Neural cell (in vitro differentiated cells): Measurements from ENCODE around the gene MYADML2. TPM values are rescaled to one million over a fixed set of nuclear protein-coding genes. Genes with fewer than 3 reads are reported as not detected.

ENCODE experiments used
- H2AFZ ChIP-seq: fragments of 200-600, 300-800 bp; sonication (generic), shearing (Covaris generic); 2 replicates; pipeline ENCODE4 v1.6.0; 2014; ENCODE audit warnings: low read depth, mild to moderate bottlenecking, antibody characterized with exemption, low read length, moderate library complexity
- H3F3A ChIP-seq: fragments of 200-600 bp; shearing (Covaris generic); 2 replicates; pipeline ENCODE4 v1.6.1; 2016; ENCODE audit warnings: mild to moderate bottlenecking, moderate library complexity, mixed read lengths, antibody characterized with exemption, low read length; ENCODE audit not compliant: insufficient read depth, poor library complexity, severe bottlenecking
- H3K27ac ChIP-seq: fragments of 200-600, 300-800 bp; sonication (generic), shearing (Covaris generic); 2 replicates; pipeline ENCODE4 v1.5.1; 2014; ENCODE audit warnings: mild to moderate bottlenecking, low read length, moderate library complexity
- H3K27me3 ChIP-seq: fragments of 300-800, 200-600 bp; sonication (generic), shearing (Covaris generic); 2 replicates; pipeline ENCODE4 v1.6.0; 2014; ENCODE audit warnings: mild to moderate bottlenecking, low read depth, low read length, moderate library complexity; ENCODE audit not compliant: insufficient read depth
- H3K36me3 ChIP-seq: fragments of 300-800, 200-600 bp; sonication (generic), shearing (Covaris generic); 2 replicates; pipeline ENCODE4 v1.5.1; 2014; ENCODE audit warnings: mild to moderate bottlenecking, antibody characterized with exemption, low read length, moderate library complexity; ENCODE audit not compliant: insufficient read depth
- H3K4me2 ChIP-seq: fragments of 300-800, 200-600 bp; sonication (generic), shearing (Covaris generic); 2 replicates; pipeline ENCODE4 v1.6.0; 2014; ENCODE audit warnings: mild to moderate bottlenecking, low read length
- H3K4me3 ChIP-seq: fragments of 300-800, 200-600 bp; sonication (generic), shearing (Covaris generic); 2 replicates; pipeline ENCODE4 v1.5.1; 2014; ENCODE audit warnings: mild to moderate bottlenecking, low read length, moderate library complexity
- H3K79me2 ChIP-seq: fragments of 200-600 bp; shearing (Covaris generic); replicated peaks from 2 replicates; pipeline ENCODE4 v1.6.0; 2014; ENCODE audit warnings: mild to moderate bottlenecking, low read length, moderate library complexity; ENCODE audit not compliant: insufficient read depth
- H3K9ac ChIP-seq: fragments of 300-800, 200-600 bp; sonication (generic), shearing (Covaris generic); 2 replicates; pipeline ENCODE4 v1.6.1; 2016; ENCODE audit warnings: mild to moderate bottlenecking, low read length, mixed read lengths
- H3K9me2 ChIP-seq: fragments of 200-600 bp; shearing (Covaris generic); 2 replicates; pipeline ENCODE4 v1.6.1; 2016; ENCODE audit warnings: mild to moderate bottlenecking, low read length, mixed read lengths; ENCODE audit not compliant: insufficient read depth
- H3K9me3 ChIP-seq: fragments of 200-600, 300-800 bp; sonication (generic), shearing (Covaris generic); 2 replicates; pipeline ENCODE4 v1.6.1; 2016; ENCODE audit warnings: mild to moderate bottlenecking, mixed run types, low read length, moderate library complexity, mixed read lengths
- H4K20me1 ChIP-seq: fragments of 200-600 bp; shearing (Covaris generic); 2 replicates; pipeline ENCODE4 v1.6.1; 2016; ENCODE audit warnings: mild to moderate bottlenecking, mixed run types; ENCODE audit not compliant: insufficient read depth
- EP300 ChIP-seq: fragments of 450-650 bp; conservative IDR thresholded peaks from 2 replicates; pipeline ENCODE4 v1.6.1; 2014; ENCODE audit warnings: antibody characterized with exemption, mild to moderate bottlenecking, moderate library complexity; ENCODE audit not compliant: poor library complexity, severe bottlenecking
- EZH2 ChIP-seq: fragments of 200-600, 300-800 bp; shearing (Covaris generic), sonication (generic); IDR thresholded peaks from 2 replicates; pipeline ENCODE4 v1.6.1; 2014; ENCODE audit warnings: antibody characterized with exemption, low read length, borderline replicate concordance, mild to moderate bottlenecking; ENCODE audit not compliant: insufficient read depth, poor library complexity, severe bottlenecking
- MXI1 ChIP-seq: fragments of 450-650 bp; conservative IDR thresholded peaks from 2 replicates; pipeline ENCODE4 v1.6.1; 2014; ENCODE audit warnings: antibody characterized with exemption, mild to moderate bottlenecking; ENCODE audit not compliant: poor library complexity, severe bottlenecking
- POLR2AphosphoS5 ChIP-seq: IDR thresholded peaks from 2 replicates; pipeline ENCODE4 v1.6.1; 2012
- RAD21 ChIP-seq: fragments of 450-650 bp; conservative IDR thresholded peaks from 2 replicates; pipeline ENCODE4 v1.6.1; 2014; ENCODE audit warnings: antibody characterized with exemption, mild to moderate bottlenecking, moderate library complexity
- SMC3 ChIP-seq: fragments of 450-650 bp; conservative IDR thresholded peaks from 2 replicates; pipeline ENCODE4 v1.6.1; 2014; ENCODE audit warnings: antibody characterized with exemption, mild to moderate bottlenecking, moderate library complexity; ENCODE audit not compliant: poor library complexity
- TAF1 ChIP-seq: IDR thresholded peaks from 2 replicates; pipeline ENCODE4 v1.6.1; 2012; ENCODE audit warnings: low read depth
- polyA plus RNA-seq: library from polyadenylated mRNA; depleted of rRNA; stranded (reverse); fragments of >200 nt; gene quantifications from 2 replicates; pipeline ENCODE4 v1.2.3, GENCODE V29; 2014
- TF ChIP-seq, protein P1 (sequence below): IDR thresholded peaks from 2 replicates; pipeline ENCODE4 v1.6.1; 2012; ENCODE audit warnings: borderline replicate concordance
- TF ChIP-seq, protein P2 (sequence below): fragments of 450-650 bp; IDR thresholded peaks from 2 replicates; pipeline ENCODE4 v1.5.1; 2014; ENCODE audit warnings: antibody characterized with exemption, mild to moderate bottlenecking, moderate library complexity; ENCODE audit not compliant: poor library complexity, severe bottlenecking

Gene MYADML2
- polyA plus RNA-seq, 1 donor from 2014 or later = 1.1 TPM

DNA sequence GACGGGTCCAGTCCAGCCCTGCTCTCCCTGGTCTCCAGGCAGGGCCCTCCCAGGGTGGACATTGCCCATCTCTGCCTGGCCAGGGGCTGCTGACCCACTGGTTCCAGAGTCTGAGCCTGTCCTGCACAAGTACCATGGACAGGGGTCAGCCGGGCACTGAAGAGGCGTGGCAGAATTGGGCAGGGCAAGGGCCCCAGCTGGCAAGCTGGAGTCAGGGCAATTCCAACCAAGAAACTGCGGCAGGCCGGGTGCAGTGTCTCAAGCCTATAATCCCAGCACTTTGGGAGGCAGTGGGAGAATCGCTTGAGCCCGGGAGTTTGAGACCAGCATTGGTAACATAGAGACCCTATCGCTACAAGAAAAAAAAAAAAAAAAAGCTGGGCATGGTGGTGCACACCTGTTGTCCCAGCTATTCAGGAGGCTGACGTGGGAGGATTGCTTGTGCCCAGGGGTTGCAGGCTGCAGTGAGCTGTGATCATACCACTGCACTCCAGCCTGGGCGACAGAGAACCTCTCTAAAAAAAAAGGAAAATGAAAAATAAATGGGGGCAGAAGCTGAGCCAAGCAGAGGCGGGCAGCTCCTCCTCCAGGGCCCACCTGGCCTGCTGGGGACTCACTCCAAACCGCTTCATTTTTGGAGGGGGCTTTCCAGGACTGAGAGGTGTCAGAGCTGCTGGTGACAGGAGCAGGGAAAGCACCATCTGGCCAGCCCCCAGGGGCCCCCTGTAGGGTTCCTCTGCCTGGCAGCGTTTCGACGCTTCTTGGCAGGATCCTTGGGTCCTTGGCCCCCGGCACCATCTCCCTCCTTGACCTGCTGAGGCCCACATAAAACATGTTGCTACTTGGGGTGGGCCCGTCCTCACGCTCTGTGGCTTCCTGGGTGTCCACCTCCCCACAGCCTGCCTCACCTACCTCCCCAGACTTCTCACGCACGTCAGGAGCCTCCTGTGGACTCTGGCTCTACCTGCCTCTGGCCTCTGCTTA lies 16.6 kb downstream of the MYADML2 start:
- H3K9me2 ChIP-seq = no peaks in the 10 kb centered on the region
- no peaks in the 10 kb centered on the region for H3F3A ChIP-seq
- no peak overlapping the region for H3K27ac ChIP-seq
- H3K36me3 ChIP-seq = no peaks in the 10 kb centered on the region
- no peaks in the 10 kb centered on the region for H3K9me3 ChIP-seq
- no peaks in the 10 kb centered on the region for H4K20me1 ChIP-seq
- peaks cover 13% of the 10 kb centered on the region for H3K79me2 ChIP-seq
- H3K4me3 ChIP-seq = no peak overlapping the region
- H3K27me3 ChIP-seq = no peaks in the 10 kb centered on the region
- no peak overlapping the region for H3K9ac ChIP-seq
- H2AFZ ChIP-seq = no peak overlapping the region
- no peak for TF ChIP-seq TAF1
- TF ChIP-seq EP300 = no peak
- TF ChIP-seq RAD21 = no peak
- TF ChIP-seq, protein P1, sequence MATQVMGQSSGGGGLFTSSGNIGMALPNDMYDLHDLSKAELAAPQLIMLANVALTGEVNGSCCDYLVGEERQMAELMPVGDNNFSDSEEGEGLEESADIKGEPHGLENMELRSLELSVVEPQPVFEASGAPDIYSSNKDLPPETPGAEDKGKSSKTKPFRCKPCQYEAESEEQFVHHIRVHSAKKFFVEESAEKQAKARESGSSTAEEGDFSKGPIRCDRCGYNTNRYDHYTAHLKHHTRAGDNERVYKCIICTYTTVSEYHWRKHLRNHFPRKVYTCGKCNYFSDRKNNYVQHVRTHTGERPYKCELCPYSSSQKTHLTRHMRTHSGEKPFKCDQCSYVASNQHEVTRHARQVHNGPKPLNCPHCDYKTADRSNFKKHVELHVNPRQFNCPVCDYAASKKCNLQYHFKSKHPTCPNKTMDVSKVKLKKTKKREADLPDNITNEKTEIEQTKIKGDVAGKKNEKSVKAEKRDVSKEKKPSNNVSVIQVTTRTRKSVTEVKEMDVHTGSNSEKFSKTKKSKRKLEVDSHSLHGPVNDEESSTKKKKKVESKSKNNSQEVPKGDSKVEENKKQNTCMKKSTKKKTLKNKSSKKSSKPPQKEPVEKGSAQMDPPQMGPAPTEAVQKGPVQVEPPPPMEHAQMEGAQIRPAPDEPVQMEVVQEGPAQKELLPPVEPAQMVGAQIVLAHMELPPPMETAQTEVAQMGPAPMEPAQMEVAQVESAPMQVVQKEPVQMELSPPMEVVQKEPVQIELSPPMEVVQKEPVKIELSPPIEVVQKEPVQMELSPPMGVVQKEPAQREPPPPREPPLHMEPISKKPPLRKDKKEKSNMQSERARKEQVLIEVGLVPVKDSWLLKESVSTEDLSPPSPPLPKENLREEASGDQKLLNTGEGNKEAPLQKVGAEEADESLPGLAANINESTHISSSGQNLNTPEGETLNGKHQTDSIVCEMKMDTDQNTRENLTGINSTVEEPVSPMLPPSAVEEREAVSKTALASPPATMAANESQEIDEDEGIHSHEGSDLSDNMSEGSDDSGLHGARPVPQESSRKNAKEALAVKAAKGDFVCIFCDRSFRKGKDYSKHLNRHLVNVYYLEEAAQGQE = no peak
- TF ChIP-seq, protein P2, sequence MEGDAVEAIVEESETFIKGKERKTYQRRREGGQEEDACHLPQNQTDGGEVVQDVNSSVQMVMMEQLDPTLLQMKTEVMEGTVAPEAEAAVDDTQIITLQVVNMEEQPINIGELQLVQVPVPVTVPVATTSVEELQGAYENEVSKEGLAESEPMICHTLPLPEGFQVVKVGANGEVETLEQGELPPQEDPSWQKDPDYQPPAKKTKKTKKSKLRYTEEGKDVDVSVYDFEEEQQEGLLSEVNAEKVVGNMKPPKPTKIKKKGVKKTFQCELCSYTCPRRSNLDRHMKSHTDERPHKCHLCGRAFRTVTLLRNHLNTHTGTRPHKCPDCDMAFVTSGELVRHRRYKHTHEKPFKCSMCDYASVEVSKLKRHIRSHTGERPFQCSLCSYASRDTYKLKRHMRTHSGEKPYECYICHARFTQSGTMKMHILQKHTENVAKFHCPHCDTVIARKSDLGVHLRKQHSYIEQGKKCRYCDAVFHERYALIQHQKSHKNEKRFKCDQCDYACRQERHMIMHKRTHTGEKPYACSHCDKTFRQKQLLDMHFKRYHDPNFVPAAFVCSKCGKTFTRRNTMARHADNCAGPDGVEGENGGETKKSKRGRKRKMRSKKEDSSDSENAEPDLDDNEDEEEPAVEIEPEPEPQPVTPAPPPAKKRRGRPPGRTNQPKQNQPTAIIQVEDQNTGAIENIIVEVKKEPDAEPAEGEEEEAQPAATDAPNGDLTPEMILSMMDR = no peak
- no peak for TF ChIP-seq MXI1
- no peak for TF ChIP-seq EZH2
- no peak for TF ChIP-seq SMC3
- TF ChIP-seq POLR2AphosphoS5 = no peak
- no peak overlapping the region for H3K4me2 ChIP-seq

DNA sequence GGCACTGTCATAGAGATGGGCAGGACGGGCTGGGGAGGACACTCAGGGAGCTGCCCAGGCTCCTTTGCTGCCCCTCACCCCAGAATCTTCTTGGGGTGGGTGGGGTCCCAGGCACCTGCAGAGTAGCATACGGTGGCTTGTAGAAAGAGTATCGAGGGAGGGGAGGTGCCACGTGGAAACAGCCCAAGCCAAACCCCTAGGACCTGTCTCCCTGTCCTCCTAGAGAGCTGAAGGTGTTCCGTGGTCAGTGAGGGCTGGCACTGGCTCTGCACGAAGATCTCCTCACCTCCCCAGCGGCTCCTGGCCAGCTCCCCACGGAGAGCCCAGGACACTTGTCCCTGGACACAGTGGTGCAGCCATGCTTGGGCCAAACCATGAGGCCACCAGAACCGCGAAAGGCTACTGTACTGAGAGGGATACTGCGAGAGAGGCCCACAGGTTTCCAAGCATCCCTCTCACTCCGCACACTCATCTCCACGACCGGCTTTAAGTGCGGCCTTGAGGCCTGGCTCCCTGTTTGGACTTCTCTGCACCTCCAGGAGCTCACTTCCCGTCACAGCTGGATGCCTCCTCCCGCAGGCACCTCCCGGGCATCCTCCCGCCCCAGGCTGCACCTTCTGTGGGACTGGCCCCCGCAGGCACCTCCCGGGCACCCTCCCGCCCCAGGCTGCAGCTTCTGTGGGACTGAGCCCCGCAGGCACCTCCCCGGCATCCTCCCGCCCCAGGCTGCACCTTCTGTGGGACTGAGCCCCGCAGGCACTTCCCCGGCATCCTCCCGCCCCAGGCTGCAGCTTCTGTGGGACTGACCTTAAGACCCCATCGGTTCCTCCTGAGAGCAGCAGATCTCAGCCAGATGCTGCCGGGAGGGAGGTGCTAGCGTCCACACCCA lies 17.5 kb downstream of the MYADML2 start:
- Histone ChIP-seq H3K4me2 (no peak overlapping the region), H2AFZ (no peak overlapping the region), H3F3A (no peaks in the 10 kb centered on the region), H3K36me3 (no peaks in the 10 kb centered on the region), H3K4me3 (no peak overlapping the region), H4K20me1 (no peaks in the 10 kb centered on the region), H3K9me2 (no peaks in the 10 kb centered on the region), H3K9me3 (no peaks in the 10 kb centered on the region), H3K79me2 (peaks cover 19% of the 10 kb centered on the region), H3K9ac (no peak overlapping the region), H3K27me3 (no peaks in the 10 kb centered on the region), H3K27ac (no peak overlapping the region)
- TF ChIP-seq, protein P2 = no peak
- TF ChIP-seq EP300 (no peak), RAD21 (no peak), SMC3 (no peak), TAF1 (no peak), POLR2AphosphoS5 (no peak), EZH2 (no peak), MXI1 (no peak)
- TF ChIP-seq, protein P1 = no peak
